ENCODE measurements around the gene POLR3F. TPM values are rescaled to one million over a fixed set of nuclear protein-coding genes. Genes with fewer than 3 reads are reported as not detected.

The POLR3F gene
- total and polyA plus RNA-seq, 9 of the 15 experiments (the other 6 are each of a cell fraction or from before 2014, with no cell fraction given) = 7.0 to 15.0 (median 9.6) TPM

DNA sequence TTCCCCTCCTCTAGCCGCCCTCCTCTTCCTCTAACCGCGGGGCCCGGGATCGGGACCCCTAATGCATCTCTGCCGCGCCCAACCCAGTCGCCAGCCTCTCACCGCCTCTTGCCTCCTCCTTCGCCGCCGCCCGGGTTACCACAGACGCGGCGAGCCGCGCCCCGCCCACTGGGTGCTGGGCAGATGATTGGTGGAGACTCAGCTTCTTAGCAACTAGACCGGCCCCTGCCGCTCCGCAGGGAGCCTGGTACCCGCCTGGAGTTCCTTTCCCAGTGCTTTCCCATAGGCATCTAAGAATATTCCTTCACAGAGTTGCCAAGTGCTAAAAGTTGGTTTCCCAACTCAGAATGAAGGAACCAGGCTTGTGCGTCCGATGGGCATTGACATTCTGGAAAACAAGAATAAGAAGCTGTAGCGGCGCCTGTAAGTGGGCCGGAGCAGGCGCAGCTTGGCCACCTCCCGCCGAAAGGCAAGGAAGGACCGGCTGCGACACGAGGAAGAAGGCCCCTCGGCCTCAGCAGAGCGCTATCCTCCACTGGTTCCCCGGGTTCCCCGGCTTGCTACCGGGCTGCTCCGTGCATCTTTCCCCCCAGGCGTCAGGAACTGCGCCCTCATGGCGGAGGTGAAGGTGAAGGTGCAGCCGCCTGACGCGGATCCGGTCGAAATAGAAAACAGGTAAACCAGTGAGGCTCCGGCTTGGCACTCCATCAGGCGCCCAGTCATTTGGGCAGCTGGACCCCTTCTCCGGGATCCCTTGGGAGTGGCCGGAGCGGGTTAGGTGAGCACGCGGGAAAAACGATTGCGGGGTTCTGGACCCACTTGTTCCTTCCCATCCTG is at the start of gene POLR3F, which contains the start of gene DZANK1 (continued):
- TF ChIP-seq, protein P1, sequence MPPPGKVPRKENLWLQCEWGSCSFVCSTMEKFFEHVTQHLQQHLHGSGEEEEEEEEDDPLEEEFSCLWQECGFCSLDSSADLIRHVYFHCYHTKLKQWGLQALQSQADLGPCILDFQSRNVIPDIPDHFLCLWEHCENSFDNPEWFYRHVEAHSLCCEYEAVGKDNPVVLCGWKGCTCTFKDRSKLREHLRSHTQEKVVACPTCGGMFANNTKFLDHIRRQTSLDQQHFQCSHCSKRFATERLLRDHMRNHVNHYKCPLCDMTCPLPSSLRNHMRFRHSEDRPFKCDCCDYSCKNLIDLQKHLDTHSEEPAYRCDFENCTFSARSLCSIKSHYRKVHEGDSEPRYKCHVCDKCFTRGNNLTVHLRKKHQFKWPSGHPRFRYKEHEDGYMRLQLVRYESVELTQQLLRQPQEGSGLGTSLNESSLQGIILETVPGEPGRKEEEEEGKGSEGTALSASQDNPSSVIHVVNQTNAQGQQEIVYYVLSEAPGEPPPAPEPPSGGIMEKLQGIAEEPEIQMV (tag; conservative IDR thresholded peaks at IDR 0.05; ENCODE audit: low read depth) = no peak
- no peak for TF ChIP-seq TSC22D4 (tag; IDR thresholded peaks at IDR 0.05)
- TF ChIP-seq NCOA1 (IDR thresholded peaks at IDR 0.05; ENCODE audit: low read depth) = no peak
- TF ChIP-seq SREBF2 (CRISPR knock-in tag; IDR thresholded peaks at IDR 0.05) = no peak
- no peak for TF ChIP-seq TGIF2 (CRISPR knock-in tag; IDR thresholded peaks at IDR 0.05)
- TF ChIP-seq, protein P2, sequence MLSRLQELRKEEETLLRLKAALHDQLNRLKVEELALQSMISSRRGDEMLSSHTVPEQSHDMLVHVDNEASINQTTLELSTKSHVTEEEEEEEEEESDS (CRISPR knock-in tag; IDR thresholded peaks at IDR 0.05) = no peak
- TF ChIP-seq, protein P3, sequence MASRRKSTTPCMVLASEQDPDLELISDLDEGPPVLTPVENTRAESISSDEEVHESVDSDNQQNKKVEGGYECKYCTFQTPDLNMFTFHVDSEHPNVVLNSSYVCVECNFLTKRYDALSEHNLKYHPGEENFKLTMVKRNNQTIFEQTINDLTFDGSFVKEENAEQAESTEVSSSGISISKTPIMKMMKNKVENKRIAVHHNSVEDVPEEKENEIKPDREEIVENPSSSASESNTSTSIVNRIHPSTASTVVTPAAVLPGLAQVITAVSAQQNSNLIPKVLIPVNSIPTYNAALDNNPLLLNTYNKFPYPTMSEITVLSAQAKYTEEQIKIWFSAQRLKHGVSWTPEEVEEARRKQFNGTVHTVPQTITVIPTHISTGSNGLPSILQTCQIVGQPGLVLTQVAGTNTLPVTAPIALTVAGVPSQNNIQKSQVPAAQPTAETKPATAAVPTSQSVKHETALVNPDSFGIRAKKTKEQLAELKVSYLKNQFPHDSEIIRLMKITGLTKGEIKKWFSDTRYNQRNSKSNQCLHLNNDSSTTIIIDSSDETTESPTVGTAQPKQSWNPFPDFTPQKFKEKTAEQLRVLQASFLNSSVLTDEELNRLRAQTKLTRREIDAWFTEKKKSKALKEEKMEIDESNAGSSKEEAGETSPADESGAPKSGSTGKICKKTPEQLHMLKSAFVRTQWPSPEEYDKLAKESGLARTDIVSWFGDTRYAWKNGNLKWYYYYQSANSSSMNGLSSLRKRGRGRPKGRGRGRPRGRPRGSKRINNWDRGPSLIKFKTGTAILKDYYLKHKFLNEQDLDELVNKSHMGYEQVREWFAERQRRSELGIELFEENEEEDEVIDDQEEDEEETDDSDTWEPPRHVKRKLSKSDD (conservative IDR thresholded peaks at IDR 0.05; ENCODE audit: low read length) = no peak
- peak; percentile 33; the same call in 1 of the 2 replicates for TF ChIP-seq TOE1 (IDR thresholded peaks at IDR 0.05; ENCODE audit: borderline replicate concordance)
- TF ChIP-seq TOE1 (CRISPR knock-in tag; IDR thresholded peaks at IDR 0.05; ENCODE audit: borderline replicate concordance, low read depth) = no peak
- no peak for TF ChIP-seq ZNF778 (CRISPR knock-in tag; IDR thresholded peaks at IDR 0.05)
- no peak for TF ChIP-seq SMARCA4 (IDR thresholded peaks at IDR 0.05)
- TF ChIP-seq, protein P4, sequence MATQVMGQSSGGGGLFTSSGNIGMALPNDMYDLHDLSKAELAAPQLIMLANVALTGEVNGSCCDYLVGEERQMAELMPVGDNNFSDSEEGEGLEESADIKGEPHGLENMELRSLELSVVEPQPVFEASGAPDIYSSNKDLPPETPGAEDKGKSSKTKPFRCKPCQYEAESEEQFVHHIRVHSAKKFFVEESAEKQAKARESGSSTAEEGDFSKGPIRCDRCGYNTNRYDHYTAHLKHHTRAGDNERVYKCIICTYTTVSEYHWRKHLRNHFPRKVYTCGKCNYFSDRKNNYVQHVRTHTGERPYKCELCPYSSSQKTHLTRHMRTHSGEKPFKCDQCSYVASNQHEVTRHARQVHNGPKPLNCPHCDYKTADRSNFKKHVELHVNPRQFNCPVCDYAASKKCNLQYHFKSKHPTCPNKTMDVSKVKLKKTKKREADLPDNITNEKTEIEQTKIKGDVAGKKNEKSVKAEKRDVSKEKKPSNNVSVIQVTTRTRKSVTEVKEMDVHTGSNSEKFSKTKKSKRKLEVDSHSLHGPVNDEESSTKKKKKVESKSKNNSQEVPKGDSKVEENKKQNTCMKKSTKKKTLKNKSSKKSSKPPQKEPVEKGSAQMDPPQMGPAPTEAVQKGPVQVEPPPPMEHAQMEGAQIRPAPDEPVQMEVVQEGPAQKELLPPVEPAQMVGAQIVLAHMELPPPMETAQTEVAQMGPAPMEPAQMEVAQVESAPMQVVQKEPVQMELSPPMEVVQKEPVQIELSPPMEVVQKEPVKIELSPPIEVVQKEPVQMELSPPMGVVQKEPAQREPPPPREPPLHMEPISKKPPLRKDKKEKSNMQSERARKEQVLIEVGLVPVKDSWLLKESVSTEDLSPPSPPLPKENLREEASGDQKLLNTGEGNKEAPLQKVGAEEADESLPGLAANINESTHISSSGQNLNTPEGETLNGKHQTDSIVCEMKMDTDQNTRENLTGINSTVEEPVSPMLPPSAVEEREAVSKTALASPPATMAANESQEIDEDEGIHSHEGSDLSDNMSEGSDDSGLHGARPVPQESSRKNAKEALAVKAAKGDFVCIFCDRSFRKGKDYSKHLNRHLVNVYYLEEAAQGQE (IDR thresholded peaks at IDR 0.05; ENCODE audit: borderline replicate concordance) = no peak
- TF ChIP-seq, protein P4 (CRISPR knock-in tag; IDR thresholded peaks at IDR 0.05; ENCODE audit: low read depth) = no peak
- no peak for TF ChIP-seq KLF10 (CRISPR knock-in tag; IDR thresholded peaks at IDR 0.05)
- peak; percentile 86 for TF ChIP-seq RBBP5 (IDR thresholded peaks at IDR 0.05; ENCODE audit: borderline replicate concordance, insufficient read depth, low read length, poor library complexity, severe bottlenecking)
- no peak for TF ChIP-seq ZNF134 (CRISPR knock-in tag; conservative IDR thresholded peaks at IDR 0.05)
